Kidney (tissue), 14 donors: ENCODE data around the gene MAML3. TPM values are rescaled to one million over a fixed set of nuclear protein-coding genes. Genes with fewer than 3 reads are reported as not detected.

ENCODE experiments used
- DNase-seq, 5 donors: peaks; one replicate each; pipeline ENCODE4 v3.0.0-alpha.2; 2013 to 2020
- FAIRE-seq: peaks from 2 replicates; lab custom pipeline; 2012; peaks lifted over from hg19 to GRCh38; lab: Jason Lieb, UNC
- H3K27ac ChIP-seq, 2 donors: one replicate each; pipeline ENCODE4 v1.7.0; 2013; ENCODE audit warnings: low read depth in 2 of 2, low read length in 2 of 2, inconsistent platforms in 1 of 2
- H3K27me3 ChIP-seq: one replicate; pipeline ENCODE4 v1.7.1; 2013; ENCODE audit warnings: low read length, inconsistent platforms; ENCODE audit not compliant: control insufficient read depth, insufficient read depth
- H3K36me3 ChIP-seq, 3 donors: one replicate each; pipeline versions ENCODE4 v1.7.0 to v1.7.1; 2013; ENCODE audit warnings: low read length in 3 of 3, control low read depth in 1 of 3, inconsistent platforms in 1 of 3; ENCODE audit not compliant: insufficient read depth in 3 of 3, control insufficient read depth in 2 of 3
- H3K4me1 ChIP-seq, 3 donors: one replicate each; pipeline versions ENCODE4 v1.7.0 to v1.7.1; 2013; ENCODE audit warnings: low read length in 3 of 3, inconsistent platforms in 1 of 3, low read depth in 1 of 3; ENCODE audit not compliant: control insufficient read depth in 2 of 3, insufficient read depth in 2 of 3
- H3K4me3 ChIP-seq, 3 donors: one replicate each; pipeline versions ENCODE4 v1.7.0 to v1.8.1; 2013; ENCODE audit warnings: low read length in 3 of 3, control low read depth in 1 of 3, inconsistent platforms in 1 of 3
- H3K9ac ChIP-seq, 3 donors: one replicate each; pipeline versions ENCODE4 v1.7.0 to v1.7.1; 2013; ENCODE audit warnings: low read length in 3 of 3, control low read depth in 1 of 3, inconsistent platforms in 1 of 3
- H3K9me3 ChIP-seq, 3 donors: one replicate each; pipeline versions ENCODE4 v1.7.0 to v1.7.1; 2013; ENCODE audit warnings: low read length in 3 of 3, control low read depth in 1 of 3, inconsistent platforms in 1 of 3; ENCODE audit not compliant: control insufficient read depth in 2 of 3, insufficient read depth in 1 of 3
- intact Hi-C: fragments of 100-400 bp; cut with DNase I; formaldehyde crosslinking; loops from one replicate; pipeline ENCODE4 v1.11.1; 2022
- polyA plus RNA-seq: library from polyadenylated mRNA; stranded (reverse); fragments of 350-450 nt; fragmentation: Illumina TruSeq; extraction: RNeasy Lipid Tissue Mini Kit (QIAGEN cat#74804); gene quantifications from one replicate; pipeline ENCODE4 v1.2.3, GENCODE V29; 2014; ENCODE audit warnings: low read depth, low replicate concordance; ENCODE audit not compliant: insufficient read depth
- total RNA-seq: library from RNA; stranded (reverse); fragmentation: NEBNext Ultra II Directional; extraction: Animal tissue kit (Norgen Biotek cat#: 25700); gene quantifications from one replicate; pipeline ENCODE4 v1.2.1, GENCODE V29; 2021
- TF ChIP-seq, protein P1 (sequence below): IDR thresholded peaks from 3 replicates; pipeline ENCODE4 v1.5.1; 2012; ENCODE audit warnings: mild to moderate bottlenecking, moderate library complexity, borderline replicate concordance; ENCODE audit not compliant: insufficient read depth; ENCODE audit errors: extremely low read depth
- donor health status: control.
- donor health status: control.
- donor health status: control.
- donor health status: control.
- donor health status: control.
- donor health status: DM: yes; HTN: yes; CAD: no.
- donor health status: Normal renal cell carcinoma (clear cell type).

The MAML3 gene
- total and polyA plus RNA-seq, 2 donors from 2014 or later = 1.4 to 10.4 TPM

DNA sequence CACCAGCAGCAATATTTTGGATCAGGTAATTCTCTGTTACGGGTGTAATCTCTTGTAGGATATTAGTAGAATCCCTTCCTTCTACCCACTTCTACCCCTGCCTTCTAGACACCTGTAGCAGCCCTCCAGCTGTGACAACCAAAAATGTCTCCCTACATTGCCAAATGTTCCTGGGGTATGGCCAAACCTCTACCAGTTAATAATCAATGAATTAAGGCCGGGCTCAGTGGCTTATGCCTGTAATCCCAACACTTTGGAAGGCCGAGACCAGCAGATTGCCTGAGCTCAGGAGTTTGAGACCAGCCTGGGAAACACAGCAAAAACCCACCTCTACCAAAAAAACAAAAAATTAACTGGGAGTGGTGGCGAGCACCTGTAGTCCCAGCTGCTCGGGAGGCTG is 9.9 kb downstream of the MAML3 start:
- Histone ChIP-seq H3K4me1 (peaks cover 0 to 4% (median 2%) of the 10 kb centered on the region in 3 donors), H3K27ac (no peak overlapping the region), H3K27me3 (no peaks in the 10 kb centered on the region), H3K9me3 (no peaks in the 10 kb centered on the region), H3K9ac (no peak overlapping the region), H3K36me3 (no peaks in the 10 kb centered on the region), H3K4me3 (no peak overlapping the region)
- FAIRE-seq = no peak
- TF ChIP-seq, protein P1, sequence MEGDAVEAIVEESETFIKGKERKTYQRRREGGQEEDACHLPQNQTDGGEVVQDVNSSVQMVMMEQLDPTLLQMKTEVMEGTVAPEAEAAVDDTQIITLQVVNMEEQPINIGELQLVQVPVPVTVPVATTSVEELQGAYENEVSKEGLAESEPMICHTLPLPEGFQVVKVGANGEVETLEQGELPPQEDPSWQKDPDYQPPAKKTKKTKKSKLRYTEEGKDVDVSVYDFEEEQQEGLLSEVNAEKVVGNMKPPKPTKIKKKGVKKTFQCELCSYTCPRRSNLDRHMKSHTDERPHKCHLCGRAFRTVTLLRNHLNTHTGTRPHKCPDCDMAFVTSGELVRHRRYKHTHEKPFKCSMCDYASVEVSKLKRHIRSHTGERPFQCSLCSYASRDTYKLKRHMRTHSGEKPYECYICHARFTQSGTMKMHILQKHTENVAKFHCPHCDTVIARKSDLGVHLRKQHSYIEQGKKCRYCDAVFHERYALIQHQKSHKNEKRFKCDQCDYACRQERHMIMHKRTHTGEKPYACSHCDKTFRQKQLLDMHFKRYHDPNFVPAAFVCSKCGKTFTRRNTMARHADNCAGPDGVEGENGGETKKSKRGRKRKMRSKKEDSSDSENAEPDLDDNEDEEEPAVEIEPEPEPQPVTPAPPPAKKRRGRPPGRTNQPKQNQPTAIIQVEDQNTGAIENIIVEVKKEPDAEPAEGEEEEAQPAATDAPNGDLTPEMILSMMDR = no peak
- DNase-seq = no peak
- intact Hi-C loops = no loop called here

DNA sequence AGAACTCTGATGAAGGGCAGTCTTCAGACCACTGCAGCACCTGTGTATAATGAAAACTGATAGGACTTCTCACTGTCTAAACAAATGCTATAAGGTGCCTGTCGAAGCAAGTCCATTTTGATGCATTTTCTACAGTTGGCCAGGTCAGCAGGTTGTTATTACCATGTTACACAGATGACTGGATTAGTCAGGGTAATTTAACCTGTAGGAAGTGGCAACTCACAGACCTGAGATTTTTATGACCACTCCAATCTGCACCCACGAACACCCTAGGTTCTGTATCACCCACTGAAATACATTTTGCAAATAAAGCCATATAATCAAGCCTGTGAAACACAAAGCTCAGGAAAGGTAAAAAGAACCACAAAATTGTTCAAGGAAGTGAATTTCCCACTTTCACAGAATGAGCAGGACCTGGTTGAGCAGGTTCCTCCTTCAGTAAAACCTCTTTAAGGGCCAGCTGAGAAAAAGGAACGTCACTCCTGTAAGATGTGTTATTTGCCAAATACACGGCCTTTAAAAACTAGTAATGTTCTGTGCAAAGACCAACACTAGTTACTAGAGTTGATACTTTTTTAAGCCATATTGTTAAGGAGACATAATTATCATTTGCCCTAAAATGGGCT is 12.7 kb downstream of the MAML3 start:
- no peak overlapping the region for H3K27ac ChIP-seq
- peak in 3 of 5 donors; percentile 26 to 64 (median 57) for DNase-seq

DNA sequence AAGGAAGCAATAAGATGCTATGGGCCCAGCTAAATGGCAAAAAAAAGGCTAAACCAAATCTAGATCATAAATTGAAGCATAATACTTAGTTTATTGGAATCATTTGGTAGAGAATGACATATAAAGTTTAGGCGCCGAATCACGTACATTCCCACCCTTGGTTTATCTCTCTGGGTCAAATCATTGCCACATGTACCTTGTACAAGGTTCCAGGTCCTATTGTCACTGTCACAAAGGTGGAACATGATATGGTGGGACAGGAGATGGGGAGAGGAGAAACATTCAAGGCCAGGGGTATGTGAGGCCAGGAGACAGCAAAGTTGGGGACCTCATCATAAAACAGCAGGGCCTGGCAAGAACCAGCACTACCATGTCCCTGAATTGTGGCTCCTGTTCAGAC is 13.4 kb downstream of the MAML3 start:
- H3K36me3 ChIP-seq = no peaks in the 10 kb centered on the region
- peaks cover 0 to 7% (median 1%) of the 10 kb centered on the region in 3 donors for H3K4me1 ChIP-seq
- no peak for DNase-seq
- intact Hi-C loops = no loop called here
- H3K27me3 ChIP-seq = no peaks in the 10 kb centered on the region
- FAIRE-seq = no peak
- no peak overlapping the region for H3K9ac ChIP-seq
- no peak overlapping the region for H3K27ac ChIP-seq
- H3K4me3 ChIP-seq = no peak overlapping the region
- H3K9me3 ChIP-seq = no peaks in the 10 kb centered on the region
- TF ChIP-seq, protein P1 = no peak

More for the DNA sequence above, 12.7 kb downstream of the MAML3 start:
- Histone ChIP-seq H3K36me3 (no peaks in the 10 kb centered on the region), H3K9me3 (no peaks in the 10 kb centered on the region), H3K27me3 (no peaks in the 10 kb centered on the region), H3K4me1 (peaks cover 0 to 5% (median 0%) of the 10 kb centered on the region in 3 donors), H3K4me3 (no peak overlapping the region), H3K9ac (peak overlapping the region in 1 of 3 donors; percentile 36)
- intact Hi-C loops = no loop called here
- TF ChIP-seq, protein P1 = no peak
- FAIRE-seq = no peak
